CD4-positive, alpha-beta T cell treated with Interferon gamma for 1 hour (primary cell): ENCODE data around the gene CLDN7.

Experiments used
- DNase-seq: peaks from one replicate; pipeline ENCODE4 v3.0.0-alpha.2; 2020

Gene CLDN7

DNA sequence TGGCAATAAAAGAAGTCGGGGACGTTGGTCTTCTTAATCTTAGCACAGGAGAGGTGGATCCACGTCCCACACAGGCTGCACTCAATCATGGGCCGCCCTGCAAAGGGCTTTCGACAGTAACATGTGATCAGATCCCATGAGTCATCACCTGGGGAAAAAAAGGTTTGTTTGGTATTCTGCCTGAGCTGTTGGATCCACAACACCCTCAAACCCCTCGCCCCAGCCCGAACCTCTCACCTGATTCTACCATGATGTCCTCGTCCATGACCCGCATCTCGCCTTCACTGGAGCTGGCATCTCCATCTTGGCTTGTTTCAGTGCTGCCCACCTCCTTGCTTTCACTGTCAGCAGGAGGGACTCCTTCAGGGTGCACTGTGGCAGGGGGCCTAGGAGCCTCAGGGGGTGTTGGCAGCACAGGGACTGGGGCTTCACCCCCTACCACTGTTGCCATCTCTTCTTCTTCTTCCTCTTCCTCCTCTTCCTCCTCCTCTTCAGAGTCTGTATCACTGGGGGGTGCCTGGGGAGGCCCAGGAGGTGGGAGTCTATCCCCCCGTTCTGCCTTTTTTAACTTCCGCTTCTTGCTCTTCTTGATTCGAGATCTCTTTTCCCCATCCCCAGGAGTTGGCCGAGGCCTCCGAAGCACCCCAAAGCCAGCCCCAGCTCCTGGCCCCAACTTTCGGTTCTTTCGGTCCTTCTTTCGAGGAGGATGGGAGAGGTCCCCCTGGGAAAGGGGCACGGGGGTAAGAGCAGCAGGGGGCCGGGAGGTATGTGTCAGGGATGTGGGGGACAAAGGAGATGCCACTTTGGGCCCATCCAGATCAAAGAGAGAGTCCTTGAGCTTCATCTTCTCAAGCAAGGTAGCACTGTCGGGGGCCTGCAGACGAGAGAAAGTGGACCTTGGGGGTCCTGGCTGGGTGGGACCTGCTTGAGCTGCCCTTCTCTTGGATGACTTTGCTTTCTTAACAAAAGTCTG is 26.3 kb downstream of the CLDN7 start:
- no peak for DNase-seq

DNA sequence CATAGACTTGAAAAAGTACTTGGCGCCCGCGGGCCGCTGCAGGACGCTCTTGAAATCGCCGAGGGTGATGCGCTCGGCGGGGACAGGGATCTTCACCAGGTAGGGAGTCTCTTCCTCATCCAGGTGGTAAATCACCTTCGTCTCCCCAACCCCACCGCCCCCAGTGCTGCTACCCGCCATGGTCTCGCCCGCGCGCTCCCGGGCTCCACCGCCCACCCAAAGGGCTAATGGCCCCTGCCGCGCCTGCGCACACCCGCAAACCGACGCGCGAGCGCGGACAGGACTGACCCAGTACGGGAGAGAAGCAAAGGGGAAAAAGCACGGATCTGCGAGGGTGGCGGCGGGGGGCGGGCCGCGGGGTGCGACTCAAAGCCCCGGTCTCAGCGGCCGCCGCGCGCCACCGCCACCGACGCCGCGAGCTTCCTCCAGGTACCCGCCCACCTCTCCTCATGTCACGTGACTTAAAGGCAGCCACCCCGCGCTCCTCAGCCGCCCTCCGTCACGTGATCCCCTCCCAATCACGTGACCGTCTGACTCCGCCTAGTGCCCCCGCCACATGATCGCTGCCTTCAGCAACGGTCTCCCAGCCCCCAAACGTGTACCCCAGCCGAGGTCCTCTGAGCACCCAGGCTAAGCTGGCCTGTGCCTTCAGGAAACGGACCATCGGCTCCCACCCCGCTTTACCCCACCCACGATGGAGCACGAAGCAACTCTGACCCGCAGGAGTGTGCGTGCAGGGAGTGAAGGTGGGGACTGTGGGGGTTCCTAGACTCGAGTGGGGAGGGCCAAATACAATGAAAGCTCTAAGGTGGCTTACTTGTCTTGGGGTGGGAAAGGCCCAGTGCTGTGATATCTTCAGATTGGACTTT is 28.0 kb downstream of the CLDN7 start, which contains the start of gene DVL2:
Gene DVL2 (minus strand): TSS at position 435 of the 869 bp plus-strand sequence. CDS start 255 bp downstream, at position 180.
- peak; percentile 94 for DNase-seq

DNA sequence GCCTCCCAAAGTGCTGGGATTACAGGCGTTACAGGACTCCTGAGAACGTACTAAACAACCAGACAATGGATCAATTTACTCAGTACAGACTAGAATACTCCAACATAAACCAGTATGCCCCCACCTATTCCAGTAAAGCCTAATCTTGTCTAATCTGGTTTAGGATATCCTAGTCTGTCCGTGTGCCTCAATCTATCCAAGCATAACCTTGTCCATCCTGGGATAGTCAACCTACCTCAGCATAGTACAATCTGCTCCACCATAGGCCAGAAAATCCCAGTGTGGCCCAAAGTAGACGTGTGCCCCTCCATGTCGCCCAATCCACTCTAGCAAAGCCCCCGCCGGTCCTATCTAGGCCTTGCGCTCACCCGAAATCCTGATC is 28.6 kb downstream of the CLDN7 start:
- no peak for DNase-seq

DNA sequence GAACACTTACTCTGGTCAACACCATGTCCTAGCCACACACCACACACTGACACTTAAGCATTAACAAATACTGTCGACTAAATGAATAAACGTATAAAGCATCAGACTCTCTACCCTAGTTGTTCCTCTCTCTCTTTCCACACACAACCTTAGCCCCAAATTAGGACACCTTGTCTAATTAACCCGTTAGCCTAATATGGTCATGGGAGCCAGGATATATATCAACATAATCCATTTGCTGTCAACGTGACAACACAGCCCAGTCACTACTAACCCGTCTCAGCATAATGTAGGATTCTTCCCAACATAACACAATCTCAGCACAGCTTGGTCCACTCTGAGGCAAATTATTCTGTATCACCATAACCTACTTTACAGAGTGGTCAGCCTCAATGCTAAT is 30.2 kb downstream of the CLDN7 start:
- DNase-seq = no peak

DNA sequence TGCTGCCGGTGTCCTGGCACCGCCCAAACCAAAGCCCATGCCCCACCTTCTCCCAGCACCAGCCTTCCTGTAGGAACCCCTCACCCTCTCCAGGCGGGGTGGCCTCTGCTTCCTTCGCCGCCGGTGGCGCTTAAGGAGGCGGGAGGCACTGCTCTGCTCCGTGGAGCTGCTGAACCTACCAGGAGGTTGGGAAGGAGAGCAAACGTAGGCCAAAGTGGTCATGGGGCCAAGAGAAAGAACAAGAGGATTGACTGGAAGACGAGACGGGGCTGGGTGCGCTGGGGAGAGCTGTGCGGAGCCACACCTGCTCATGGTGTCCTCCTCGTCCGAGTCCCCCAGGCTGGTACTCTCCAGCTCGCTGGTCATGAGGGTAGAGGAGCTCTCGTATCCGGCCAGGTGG is 32.8 kb downstream of the CLDN7 start:
- DNase-seq = no peak

DNA sequence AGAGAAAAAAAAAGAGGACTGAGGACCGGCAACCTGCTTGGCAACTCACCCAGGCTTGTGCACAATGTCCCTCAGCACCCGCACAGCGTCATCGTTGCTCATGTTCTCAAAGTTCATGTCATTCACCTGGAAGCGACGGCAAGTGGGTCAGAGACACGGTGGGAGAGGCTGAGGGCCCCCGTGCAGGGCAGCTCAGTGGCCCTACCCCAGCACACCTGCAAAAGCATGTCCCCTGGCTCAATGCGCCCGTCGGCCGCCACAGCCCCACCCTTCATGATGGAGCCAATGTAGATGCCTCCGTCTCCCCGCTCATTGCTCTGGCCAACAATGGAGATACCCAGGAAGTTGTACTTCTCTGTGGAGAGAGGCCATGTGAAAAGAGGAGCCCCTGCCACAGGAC is 33.4 kb downstream of the CLDN7 start:
- DNase-seq = no peak

DNA sequence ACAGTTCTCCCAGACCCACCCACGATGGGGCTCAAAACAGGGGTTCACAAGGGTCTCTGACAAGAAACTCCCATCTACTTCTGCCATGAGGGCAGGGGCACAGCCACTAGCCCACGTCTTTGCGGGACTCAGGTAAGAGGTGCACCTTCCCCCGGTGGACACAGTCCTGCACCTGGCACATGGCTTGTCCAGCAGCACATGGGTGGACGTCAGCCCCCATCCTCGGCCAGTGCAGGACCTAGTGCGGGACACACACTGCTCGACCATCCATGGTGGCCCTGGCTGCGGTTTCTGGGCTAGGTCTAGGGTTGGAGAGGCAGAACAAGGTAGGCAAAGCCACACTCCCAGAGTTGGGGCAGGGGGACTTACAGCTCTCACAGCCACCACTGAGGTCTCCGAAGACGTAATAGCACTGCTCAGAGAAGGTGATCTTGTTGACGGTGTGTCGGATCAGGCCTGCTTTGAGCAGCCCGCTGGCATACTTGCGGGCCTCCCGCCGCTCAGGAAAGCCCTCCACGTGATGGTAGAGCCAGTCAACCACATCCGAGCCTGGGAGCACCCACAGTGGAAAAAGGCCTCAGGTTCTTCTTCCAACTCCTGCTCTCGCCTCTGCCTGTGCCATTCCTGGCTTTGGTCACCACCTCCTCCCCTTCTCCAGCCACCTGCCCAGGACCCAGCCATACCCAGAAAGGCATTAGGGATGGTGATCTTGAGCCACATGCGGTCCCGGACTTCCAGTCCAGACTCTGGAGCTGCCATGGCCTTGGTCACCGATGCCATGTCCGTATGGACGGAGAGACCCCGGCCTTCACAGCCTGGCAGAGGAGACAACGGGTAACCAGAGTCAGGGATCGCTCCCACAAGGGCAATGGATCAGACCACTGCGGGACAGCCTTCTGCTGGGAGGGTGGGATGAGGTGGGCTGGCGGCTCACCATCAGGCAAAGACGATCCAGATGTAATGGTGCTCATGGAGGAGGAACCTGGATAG is 35.3 kb downstream of the CLDN7 start:
- DNase-seq = no peak

DNA sequence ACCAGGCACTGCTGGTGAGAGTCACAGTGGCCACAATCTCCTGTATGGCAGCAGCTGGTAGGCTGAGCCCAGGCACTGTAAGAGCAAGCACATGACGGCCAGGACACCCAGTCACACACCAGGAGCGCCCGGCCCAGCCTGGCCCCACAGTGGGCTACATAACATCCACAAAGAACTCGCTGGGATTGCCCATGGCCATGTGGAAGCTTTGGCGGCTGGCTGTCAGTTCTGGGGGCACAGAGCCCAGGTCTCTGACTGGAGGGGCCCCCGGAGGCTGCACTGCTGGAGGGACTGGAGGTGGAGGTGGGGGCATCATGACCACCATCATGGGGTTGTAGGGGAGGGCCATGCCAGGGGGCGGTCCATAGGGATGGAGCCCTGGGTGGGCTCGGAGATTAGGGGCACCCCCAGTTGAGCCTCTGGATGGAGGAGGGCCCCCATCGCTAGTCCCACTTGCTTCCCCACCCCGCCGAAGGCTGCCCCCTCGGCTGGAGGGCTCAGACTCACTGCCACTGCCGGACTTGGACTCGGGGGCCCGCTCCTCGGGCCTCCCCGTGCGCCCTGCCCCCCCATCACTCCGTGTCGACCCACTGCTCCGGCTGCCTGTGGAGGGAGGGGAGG is 36.5 kb downstream of the CLDN7 start:
- no peak for DNase-seq

DNA sequence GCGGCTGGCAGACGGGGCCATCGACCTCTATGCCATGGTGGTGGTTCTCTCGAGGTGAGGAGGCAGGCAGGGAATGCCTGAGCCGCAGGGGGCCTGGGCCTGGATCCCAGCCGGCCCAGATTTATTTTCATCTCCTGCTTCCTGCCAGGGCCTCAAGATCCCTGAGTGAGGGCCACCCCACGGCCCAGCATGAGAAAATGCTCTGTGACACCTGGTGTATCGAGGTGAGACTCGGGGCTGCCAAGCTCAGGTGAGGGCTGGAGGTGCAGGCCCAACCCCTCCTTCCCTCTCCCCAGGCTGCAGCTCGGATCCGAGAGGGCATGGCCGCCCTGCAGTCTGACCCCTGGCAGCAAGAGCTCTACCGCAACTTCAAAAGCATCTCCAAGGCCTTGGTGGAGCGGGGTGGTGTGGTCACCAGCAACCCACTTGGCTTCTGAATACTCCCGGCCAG is 37.6 kb downstream of the CLDN7 start:
- no peak for DNase-seq

DNA sequence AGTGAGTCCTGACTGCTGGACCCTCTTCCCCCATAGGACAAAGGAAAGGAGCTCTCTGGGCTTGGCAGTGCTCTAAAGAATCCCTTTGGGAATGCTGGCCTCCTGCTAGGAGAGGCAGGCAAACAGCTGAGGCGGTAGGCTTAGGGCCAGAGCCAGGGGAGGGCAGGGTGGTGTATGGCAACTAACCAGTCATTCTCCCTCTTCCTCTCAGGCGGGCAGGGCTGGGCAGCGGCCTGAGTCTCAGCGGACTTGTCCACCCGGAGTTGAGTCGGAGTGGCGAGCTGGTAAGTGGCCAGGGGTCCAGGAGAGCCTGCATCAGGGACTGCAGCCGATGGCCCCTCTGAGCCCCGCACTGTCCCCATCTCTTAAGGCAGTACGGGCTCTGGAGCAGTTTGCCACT is 38.2 kb downstream of the CLDN7 start:
- no peak for DNase-seq

DNA sequence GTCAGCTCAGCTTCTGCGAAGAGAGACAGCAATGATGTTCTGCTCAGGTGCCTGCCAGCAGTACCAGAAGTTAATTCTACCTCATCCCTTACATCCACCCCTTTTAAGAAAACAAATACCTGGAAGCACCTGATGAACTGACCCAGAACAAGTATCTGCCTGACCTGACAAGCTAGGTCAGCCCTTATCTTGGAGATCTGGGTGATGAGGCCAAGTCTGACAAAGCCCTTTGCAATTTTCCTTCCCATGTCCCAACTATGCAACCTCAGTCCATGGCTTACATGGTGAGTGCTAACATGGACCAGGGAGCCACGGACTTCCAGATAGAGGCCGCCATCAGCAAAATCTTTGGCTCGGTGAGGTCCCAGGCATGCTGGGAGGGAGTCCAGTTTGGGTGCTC is 38.9 kb downstream of the CLDN7 start:
- no peak for DNase-seq

DNA sequence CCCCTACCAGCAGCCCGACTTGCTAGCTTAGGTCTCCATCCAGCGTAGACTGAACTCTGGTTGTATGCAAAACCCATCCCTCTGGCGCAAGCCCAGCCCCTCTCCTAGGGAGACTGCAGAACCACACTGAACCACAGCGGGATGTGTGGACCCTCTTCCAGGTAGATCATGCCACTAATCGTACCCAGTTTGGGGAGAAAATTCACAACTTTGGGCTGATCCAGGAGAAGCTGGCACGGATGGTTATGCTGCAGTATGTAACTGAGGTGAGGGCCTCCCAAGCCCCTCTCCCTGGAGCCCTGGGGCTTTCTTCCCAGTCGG is 39.3 kb downstream of the CLDN7 start:
- DNase-seq = no peak

DNA sequence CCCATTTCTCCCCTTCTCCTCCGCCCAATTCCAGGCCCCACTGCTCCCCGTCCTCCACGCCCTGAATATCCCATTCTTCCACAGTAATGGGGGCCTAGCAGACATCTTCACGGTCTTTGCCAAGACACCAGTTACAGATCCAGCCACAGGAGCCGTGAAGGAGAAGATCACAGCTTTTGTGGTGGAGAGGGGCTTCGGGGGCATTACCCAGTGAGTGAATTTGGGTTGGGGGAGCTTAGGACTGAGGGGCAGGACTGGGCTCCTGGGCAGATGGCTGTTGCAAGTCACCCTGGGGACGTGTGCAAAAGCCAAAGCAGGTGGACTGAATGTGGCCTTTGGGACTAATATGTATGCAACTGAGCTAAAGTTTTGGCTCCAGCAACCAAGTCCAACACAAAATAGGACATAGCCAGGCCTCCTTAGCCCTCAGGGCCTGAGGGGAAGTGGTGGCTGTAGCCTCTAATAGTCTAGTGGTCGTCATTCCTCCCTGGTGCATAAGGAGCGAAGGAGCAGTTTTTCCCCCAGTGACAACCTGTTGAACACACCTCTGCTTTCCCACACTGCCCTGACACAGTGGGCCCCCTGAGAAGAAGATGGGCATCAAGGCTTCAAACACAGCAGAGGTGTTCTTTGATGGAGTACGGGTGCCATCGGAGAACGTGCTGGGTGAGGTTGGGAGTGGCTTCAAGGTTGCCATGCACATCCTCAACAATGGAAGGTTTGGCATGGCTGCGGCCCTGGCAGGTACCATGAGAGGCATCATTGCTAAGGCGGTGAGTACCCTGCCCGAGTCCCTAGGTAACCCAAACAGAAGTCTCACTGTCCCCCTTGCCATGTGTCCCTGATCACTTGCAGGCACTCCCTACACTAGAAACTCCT is 39.9 kb downstream of the CLDN7 start:
- no peak for DNase-seq

DNA sequence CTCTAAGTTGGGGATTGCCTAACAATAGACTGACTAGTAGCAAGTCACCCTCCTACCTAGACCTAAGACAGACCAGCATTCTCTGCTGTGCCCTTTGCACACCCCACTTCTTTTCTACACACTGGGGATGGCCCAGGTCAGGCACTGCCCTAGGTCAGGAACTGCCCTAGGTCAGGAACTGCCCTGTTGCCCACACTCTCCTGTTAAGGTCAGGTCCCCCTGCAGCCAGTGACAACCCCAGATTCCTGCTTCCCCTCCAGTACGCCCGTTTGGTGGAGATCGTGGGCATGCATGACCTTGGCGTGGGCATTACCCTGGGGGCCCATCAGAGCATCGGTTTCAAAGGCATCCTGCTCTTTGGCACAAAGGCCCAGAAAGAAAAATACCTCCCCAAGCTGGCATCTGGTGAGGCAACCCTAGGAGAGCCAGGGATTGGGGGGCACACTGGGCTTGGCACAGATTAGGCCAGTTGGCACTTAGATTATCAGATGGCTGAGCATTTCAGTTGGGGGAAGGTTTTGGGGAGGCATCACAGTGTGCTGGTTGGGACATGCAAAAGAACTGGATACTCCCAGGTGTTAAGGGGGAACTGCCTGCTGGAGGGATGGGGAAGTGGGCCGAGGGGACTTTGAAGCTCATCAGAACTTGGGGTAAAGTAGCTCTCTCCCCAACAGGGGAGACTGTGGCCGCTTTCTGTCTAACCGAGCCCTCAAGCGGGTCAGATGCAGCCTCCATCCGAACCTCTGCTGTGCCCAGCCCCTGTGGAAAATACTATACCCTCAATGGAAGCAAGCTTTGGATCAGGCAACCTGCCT is 40.8 kb downstream of the CLDN7 start:
- DNase-seq = no peak

DNA sequence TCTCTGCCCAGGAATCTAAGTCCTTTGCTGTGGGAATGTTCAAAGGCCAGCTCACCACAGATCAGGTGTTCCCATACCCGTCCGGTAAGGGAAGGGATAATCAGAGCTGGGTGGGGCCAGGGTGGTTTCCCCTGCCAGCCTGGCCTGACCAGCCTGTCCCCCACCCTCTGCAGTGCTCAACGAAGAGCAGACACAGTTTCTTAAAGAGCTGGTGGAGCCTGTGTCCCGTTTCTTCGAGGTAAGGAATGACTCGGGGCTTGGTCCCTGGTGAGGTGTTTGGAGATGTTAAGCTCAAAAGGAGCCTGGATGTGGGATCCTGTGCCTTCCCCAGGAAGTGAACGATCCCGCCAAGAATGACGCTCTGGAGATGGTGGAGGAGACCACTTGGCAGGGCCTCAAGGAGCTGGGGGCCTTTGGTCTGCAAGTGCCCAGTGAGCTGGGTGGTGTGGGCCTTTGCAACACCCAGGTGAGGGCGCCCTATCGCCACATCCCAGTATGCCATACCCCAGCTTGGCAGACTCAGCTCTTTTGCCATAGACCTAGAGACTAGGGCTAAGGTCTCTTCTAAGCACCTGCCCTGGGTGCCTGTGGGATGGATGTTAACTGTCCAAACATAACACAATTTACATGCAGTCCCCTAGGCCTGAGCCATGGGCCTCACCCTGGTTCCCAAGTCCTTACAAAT is 41.5 kb downstream of the CLDN7 start:
- peak; percentile 67 for DNase-seq

DNA sequence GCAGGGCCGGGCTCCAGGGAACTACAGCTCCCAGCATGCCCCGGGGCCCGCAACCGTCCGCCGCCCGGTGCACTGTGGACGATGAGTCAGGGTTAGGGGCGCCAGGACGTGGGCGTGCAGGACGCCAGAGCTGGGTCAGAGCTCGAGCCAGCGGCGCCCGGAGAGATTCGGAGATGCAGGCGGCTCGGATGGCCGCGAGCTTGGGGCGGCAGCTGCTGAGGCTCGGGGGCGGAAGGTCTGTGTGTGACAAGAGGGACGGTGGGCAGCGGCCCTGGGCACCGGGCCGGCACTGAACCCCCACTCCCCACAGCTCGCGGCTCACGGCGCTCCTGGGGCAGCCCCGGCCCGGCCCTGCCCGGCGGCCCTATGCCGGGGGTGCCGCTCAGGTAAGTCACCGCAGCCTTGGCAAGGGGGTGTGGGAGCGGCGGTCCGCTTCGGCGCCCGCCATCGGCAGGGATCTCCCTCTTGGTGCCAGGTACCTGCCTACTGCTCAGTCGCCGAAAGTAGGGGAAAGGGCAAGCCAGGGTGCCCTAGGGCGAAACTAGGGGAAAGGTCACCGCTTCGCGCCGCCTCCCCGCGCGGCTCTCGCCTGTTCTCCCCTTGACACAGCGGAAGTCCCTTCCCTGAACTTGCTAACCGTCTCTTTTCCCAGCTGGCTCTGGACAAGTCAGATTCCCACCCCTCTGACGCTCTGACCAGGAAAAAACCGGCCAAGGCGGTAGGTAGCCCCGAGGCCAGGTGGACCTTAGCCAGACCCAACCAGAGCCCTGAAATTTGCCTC is 42.3 kb downstream of the CLDN7 start, which contains the start of the genes ACADVL and DLG4:
Gene ACADVL (plus strand): TSS at position 127 of the 781 bp plus-strand sequence. CDS start 47 bp downstream, at position 174.
Gene DLG4 (minus strand): TSS at position 25 of the 781 bp plus-strand sequence.
- peak; percentile 76 for DNase-seq

DNA sequence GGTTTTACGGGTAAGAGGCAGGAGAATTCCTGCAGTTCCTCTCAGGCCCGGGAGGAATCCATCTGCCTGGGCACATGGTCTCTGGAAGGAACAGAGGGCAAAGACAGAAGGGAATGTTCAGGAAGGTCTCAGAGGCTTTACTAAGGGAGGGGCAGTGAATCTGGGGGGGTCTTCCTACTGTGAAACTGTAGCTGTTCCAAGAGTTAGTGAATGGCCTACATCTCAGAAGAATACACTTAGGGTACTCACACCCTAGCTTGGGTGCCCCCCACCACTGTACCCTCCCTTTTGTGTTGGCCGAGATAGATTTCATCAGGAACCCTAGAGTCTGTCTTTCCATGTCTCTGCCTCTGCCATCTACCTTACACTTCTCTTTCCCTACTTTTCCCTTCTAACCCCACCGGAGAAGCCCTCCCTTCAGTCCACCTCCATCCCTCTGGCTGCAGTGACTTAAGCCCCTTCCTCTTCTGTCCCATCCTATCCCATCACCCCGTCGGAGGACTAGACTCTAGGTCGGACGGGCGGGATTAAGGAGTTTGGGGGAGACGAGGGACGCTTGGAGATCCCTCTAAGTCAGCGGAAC is 43.0 kb downstream of the CLDN7 start:
- no peak for DNase-seq

DNA sequence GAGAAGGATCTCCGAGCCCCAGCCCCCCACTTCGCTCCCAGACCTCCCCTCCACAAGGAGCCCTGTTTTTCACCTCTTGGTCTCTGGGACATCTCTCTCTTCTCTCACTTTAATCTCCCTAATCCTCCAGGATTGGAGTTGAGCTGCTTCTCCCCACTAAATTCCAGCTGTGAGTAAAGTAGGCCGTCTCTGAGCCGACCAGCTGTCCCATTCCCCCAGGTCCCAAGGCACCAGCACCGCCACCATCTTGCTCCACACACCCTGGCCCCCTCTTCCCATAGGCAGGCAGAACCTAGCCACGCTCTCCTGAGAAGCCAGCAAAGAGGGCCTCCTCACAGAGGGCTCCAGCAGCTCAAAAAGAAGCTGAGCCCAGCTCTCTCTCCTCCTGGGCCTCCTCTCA is 43.5 kb downstream of the CLDN7 start:
- no peak for DNase-seq
